ENCODE data around the gene NTN1. TPM values are rescaled to one million over a fixed set of nuclear protein-coding genes. Genes with fewer than 3 reads are reported as not detected.

The NTN1 gene
- total RNA-seq, 1 donor, result 0.81 TPM

DNA sequence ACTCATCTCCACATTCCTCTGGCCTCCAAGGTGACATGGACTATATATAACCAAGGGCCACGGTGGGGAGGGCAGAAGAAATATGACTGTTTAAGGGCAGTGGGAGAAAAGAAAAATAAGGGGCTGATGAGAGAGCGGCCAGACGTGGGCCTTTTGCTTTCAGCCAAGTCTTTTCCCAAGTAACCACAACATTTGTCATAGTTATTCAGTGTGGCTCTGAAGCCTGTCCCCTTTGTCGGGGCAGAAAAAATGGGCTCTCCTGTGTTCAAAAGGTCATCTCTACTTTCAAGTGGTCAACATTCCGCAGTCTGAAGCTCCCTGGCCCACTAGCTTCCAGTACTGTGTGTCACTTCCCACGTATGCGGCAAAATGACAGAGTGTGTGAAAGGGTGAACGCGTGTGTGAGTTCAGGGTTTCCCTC lies 245.4 kb downstream of the NTN1 start:
- H3K4me3 ChIP-seq (ENCODE audit: low read depth, low read length), result no peak overlapping the region

DNA sequence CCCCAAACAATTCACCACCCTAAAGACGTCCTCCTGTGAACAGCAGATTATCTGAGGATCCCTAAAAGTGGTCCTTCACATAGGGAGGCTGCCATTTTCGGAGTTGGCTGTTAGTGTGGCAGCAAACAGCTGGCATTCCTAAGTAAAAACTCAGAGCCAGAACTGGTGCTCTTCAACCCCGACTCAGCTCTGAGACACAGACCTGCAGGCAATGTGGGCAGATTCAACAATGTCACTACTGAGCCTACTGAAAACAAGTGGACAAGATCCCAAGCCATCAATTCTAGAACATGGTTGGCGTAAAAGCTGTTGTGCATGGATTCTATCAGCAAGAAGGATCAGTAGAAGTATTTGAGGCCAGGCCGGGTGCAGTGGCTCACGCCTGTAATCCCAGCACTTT lies 247.2 kb downstream of the NTN1 start:
- H3K4me3 ChIP-seq (ENCODE audit: low read depth, low read length), result no peak overlapping the region
- TF ChIP-seq, protein P1, sequence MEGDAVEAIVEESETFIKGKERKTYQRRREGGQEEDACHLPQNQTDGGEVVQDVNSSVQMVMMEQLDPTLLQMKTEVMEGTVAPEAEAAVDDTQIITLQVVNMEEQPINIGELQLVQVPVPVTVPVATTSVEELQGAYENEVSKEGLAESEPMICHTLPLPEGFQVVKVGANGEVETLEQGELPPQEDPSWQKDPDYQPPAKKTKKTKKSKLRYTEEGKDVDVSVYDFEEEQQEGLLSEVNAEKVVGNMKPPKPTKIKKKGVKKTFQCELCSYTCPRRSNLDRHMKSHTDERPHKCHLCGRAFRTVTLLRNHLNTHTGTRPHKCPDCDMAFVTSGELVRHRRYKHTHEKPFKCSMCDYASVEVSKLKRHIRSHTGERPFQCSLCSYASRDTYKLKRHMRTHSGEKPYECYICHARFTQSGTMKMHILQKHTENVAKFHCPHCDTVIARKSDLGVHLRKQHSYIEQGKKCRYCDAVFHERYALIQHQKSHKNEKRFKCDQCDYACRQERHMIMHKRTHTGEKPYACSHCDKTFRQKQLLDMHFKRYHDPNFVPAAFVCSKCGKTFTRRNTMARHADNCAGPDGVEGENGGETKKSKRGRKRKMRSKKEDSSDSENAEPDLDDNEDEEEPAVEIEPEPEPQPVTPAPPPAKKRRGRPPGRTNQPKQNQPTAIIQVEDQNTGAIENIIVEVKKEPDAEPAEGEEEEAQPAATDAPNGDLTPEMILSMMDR (IDR thresholded peaks at IDR 0.05; ENCODE audit: insufficient read depth, low read length), result no peak
- no peak for DNase-seq (ENCODE audit: low read depth)

More for the DNA sequence above, 245.4 kb downstream of the NTN1 start:
- TF ChIP-seq, protein P1 (IDR thresholded peaks at IDR 0.05; ENCODE audit: insufficient read depth, low read length), result no peak
- no peak for DNase-seq (ENCODE audit: low read depth)

DNA sequence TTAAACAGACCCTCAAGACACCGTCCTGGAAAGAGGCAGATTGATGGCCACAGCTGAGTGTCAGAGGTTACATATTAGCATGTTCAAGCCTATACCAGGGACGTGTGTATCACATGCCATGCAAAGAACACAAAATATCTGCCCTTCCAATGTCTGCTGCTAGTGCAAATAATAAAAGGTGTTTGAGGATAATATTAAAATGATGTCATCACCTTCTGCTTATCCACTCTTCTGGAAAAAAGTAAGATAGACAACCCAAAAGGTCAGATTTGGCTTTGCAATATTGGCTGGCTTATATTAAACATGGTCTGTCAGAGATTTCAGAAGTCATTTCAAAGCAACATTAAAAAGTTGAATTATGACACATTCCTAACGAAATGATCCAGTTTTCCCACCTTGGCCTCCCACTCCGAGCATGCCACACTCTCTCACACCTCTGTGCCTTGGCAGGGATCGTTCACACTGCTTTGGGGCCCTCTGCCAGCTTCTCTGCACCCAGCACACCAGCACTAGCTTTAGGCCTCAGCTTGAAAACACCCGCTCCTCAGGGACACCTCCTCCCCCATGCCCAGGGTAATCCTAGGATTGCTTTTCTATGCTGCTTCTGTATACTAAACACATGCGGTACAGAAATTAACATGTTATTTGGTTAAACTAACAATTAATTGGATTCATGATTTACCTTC lies 248.2 kb downstream of the NTN1 start:
- DNase-seq (ENCODE audit: low read depth), result no peak
- H3K4me3 ChIP-seq (ENCODE audit: low read depth, low read length), result no peak overlapping the region
- TF ChIP-seq, protein P1 (IDR thresholded peaks at IDR 0.05; ENCODE audit: insufficient read depth, low read length), result no peak

DNA sequence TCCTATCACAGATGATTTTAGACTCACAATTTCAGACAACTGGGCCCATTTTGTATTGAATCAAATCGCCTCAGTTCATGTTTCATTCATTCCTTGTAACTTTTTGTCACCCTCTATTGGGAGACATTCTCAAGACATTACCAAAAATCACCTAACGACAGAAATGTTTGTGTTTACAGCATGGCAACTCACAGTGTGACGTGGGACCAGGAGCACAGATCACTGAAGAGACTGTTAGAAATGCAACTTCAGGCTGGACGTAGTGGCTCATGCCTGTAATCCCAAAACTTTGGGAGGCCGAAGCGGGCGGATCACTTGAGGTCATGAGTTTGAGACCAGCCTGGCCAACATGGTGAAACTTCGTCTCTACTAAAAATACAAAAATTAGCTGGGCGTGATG lies 249.6 kb downstream of the NTN1 start:
- no peak for DNase-seq (ENCODE audit: low read depth)
- no peak overlapping the region for H3K4me3 ChIP-seq (ENCODE audit: low read depth, low read length)

DNA sequence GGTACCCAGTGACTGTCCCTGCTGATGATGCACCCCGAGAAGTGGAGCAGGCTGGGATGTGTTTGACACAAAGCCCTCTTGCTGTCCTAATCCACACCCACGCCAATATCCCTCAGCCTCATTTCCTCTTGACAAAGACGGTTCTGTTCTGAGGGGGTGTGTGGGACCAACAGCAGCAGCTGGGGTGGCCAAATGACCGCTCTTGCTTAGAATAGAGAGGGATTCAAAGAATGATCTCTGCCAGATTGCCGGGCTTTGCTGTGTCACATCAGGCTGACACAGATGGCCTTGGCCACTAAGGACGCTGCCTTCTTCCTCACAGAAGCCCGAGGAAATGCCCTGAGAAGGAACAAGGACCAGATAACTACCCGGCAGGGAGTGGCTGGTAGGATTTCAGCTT lies 250.7 kb downstream of the NTN1 start:
- H3K4me3 ChIP-seq (ENCODE audit: low read depth, low read length), result no peak overlapping the region
- TF ChIP-seq, protein P1 (IDR thresholded peaks at IDR 0.05; ENCODE audit: insufficient read depth, low read length), result no peak
- no peak for DNase-seq (ENCODE audit: low read depth)

More for the DNA sequence above, 249.6 kb downstream of the NTN1 start:
- TF ChIP-seq, protein P1 (IDR thresholded peaks at IDR 0.05; ENCODE audit: insufficient read depth, low read length), result no peak

DNA sequence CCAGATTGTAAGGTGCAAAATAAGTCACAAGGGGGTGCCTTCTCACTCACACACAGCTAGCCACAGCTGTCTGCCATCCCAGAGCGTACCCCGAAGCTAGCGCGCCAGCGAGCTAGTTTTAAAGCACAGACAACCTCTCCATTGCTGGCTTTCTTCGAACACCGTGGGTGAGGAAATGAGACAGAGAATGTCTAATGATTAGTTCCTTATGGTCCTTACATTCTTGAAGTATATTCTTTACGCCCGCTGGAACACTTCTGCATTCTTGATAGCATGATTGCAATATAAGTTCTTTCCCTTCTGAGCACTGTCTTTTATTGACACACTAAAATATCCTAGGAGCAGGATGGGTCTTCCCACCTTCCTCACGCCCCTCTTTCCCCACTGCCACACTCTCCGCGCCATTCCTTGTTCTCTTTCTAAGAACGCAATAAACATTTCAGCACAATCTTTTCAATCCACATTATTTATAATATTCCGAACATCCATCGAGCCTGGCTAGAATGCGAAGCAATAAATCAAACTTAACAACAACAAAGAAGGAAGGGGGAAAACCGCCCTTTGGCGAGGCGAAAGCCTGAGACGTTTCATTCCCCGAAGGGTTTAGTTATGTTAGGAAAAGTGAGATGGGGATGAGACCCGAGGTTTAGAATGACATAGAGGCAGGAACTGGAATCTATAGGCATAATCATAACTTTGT lies 251.3 kb downstream of the NTN1 start:
- H3K4me3 ChIP-seq (ENCODE audit: low read depth, low read length), result no peak overlapping the region
- TF ChIP-seq, protein P1 (IDR thresholded peaks at IDR 0.05; ENCODE audit: insufficient read depth, low read length), result no peak
- DNase-seq (ENCODE audit: low read depth), result peak; percentile 30
